Bronchial epithelial cell (primary cell): ENCODE results near the gene PPARA. TPM values are rescaled to one million over a fixed set of nuclear protein-coding genes. Genes with fewer than 3 reads are reported as not detected.
A peak's percentile ranks its signal among the peaks of the same experiment; 100 is the strongest.

Source experiments
- DNase-seq: peaks from one replicate; pipeline ENCODE4 v3.0.0-alpha.2; 2010; ENCODE audit warnings: low read depth
- FAIRE-seq: peaks from 2 replicates; lab custom pipeline; 2011; peaks lifted over from hg19 to GRCh38; lab: Jason Lieb, UNC
- H3K27me3 ChIP-seq: 2 replicates; pipeline ENCODE4 v1.5.1; 2011; ENCODE audit warnings: low read length; ENCODE audit not compliant: control insufficient read depth, insufficient read depth
- H3K36me3 ChIP-seq: 2 replicates; pipeline ENCODE4 v1.5.1; 2011; ENCODE audit warnings: low read length; ENCODE audit not compliant: control insufficient read depth, insufficient read depth
- H3K4me3 ChIP-seq: 2 replicates; pipeline ENCODE4 v1.5.1; 2011; ENCODE audit warnings: mild to moderate bottlenecking, low read depth, low read length, control low read depth
- CTCF ChIP-seq: IDR thresholded peaks from 2 replicates; pipeline ENCODE4 v1.5.1; 2011; ENCODE audit warnings: mild to moderate bottlenecking, moderate library complexity, low read length, control low read depth, inconsistent platforms; ENCODE audit not compliant: insufficient read depth, severe bottlenecking
- total RNA-seq: library from RNA; depleted of rRNA; stranded (reverse); fragments of >200 nt; gene quantifications from 2 replicates; pipeline ENCODE4 v1.2.1, GENCODE V29; 2014

Gene PPARA
- total RNA-seq, 1 donor from 2014 or later, result 10.5 TPM

DNA sequence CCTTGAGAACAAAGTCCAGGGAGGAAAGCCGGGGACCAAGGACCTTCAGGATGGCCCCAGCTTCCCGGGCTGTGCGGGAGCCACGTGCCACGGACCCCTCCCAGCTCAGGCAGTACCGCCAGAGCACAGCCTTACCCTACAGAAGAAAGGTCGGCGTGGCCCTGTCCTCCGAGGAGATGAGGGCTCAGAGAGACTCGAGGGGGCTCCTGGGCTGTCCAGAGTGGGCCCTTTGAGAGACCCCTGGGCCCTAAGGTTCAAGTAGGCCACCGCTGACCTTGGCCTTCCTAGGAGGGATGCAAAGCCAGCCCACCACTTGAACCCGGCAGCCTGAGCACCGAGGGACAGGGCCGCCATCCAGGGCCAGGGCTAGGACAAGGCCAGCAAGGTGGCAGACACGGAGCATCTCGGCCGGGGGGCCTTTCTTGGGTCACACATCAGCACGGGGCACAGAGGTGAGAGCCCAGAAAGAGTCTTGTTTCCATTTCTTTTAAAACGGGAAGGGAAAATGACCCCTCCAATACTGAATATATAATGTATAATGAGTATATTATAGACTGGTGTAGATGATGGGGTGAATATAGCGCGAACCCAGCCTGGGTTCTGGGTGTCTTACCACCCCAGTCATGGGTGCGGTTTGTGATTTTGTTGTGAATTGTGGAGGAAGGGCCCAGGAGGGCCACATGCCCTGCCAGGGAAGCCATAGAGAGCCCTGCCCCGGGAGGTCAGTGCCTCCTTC is 34.4 kb upstream of the PPARA start:
- FAIRE-seq (no peak), DNase-seq (no peak)
- Histone ChIP-seq H3K27me3 (no peaks in the 10 kb centered on the region), H3K36me3 (peaks cover 12% of the 10 kb centered on the region), H3K4me3 (no peak overlapping the region)
- no peak for TF ChIP-seq CTCF

GRCh38 chr22:46116491-46116958 is 33.8 kb upstream of the PPARA start:
- peak; percentile 49 for DNase-seq
- Histone ChIP-seq H3K27me3 (no peaks in the 10 kb centered on the region), H3K4me3 (no peak overlapping the region), H3K36me3 (peaks cover 11% of the 10 kb centered on the region)
- no peak for FAIRE-seq
- peak; percentile 82 for TF ChIP-seq CTCF

DNA sequence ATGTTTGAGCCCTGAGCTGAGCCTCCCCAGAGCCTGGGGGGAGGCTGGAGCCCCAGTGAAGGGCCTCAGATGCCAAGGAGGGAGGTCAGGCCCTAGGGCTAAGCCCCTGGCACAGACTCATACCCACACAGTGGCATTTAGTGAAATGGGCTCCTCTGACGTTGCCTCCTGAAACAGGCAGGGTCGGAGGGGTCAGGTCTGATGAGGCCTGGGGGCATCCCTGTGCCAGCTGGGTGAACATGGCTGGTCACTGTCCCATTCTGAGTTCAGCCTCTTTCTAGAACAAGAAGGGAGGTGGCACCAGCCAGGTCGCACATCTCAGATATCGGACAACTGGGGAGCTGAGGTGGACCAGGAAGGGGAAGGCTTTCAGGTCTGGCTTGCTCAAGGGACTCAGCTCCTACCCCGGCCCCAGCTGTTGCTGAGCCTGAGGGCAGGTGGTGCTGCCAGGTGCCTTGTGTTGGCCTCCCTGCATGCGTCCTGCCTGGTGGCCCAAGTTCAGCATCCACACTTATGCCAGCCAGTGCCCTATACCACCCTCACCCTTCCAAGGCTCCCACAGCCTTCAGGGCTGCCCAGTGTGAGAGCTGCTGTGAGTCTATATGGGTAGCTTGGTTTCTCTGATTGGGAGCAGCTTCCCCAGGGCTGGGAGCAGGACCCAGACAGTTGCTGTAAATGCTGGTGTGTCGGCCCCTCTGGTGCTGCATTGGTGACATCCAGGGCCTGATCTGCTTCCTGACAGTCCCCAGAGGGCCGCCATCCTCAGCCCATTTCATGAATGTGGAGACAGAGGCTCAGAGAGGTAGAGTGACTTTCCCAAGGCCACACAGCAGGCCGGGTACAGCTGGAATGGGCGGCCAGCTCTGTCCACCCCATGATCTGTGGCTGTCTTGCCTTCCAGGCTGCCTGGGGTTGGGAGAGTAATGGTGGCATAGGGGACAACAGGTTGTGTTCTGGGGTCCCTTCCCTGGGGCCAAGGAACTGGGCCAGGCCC is 32.8 kb upstream of the PPARA start:
- no peak for TF ChIP-seq CTCF
- H3K36me3 ChIP-seq, result peaks cover 6% of the 10 kb centered on the region
- FAIRE-seq (peak; percentile 40), DNase-seq (no peak)
- no peaks in the 10 kb centered on the region for H3K27me3 ChIP-seq
- no peak overlapping the region for H3K4me3 ChIP-seq

DNA sequence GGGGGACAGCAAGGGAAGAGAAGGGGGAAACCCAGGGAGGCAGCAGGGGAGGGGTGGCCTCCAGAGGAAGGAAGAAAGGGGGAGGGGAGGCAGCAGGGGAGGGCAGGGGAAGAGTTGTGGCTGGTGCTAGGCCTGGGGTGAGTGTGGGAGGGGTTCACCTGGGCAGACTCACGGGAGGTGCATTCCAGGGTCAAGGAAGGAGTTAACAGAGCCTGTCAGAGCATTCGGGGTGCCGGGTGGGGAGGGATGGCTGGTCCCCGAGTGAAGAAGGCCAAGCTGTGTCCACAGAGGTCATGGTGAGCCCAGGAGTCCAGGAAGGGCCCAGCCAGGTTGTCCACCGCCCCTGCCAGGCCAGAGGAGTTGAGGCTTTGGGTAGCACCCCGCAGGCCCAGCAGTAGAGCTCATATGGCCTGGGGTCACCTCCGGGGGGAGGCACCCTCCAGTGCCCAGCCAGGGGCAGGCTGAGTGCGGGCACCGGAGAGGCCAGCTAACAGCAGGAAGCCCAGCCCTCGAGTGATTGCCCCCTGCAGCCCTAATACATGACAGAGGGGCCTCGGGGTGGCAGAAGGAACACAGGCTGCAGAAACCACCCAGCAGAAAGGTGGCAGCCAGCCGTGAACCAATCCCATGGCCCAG is 31.1 kb upstream of the PPARA start:
- TF ChIP-seq CTCF, result no peak
- no peak overlapping the region for H3K4me3 ChIP-seq
- FAIRE-seq (no peak), DNase-seq (no peak)
- no peaks in the 10 kb centered on the region for H3K36me3 ChIP-seq
- H3K27me3 ChIP-seq, result no peaks in the 10 kb centered on the region

- Histone ChIP-seq H3K4me3 (no peak overlapping the region), H3K36me3 (no peaks in the 10 kb centered on the region), H3K27me3 (no peaks in the 10 kb centered on the region)
- FAIRE-seq (no peak), DNase-seq (no peak)
- no peak for TF ChIP-seq CTCF
Observed at GRCh38 chr22:46119729-46120419, 30.5 kb upstream of the PPARA start.
